IPS-18c (cell line): Measurements from ENCODE around the gene EOLA1.
A peak's percentile ranks its signal among the peaks of the same experiment; 100 is the strongest.
"Not testable (repeated sequence)": the region's sequence is repeated elsewhere in the genome, so short reads cannot be mapped to it uniquely, and the experiment has no call there.

Source experiments
- H3K4me3 ChIP-seq: 2 replicates; pipeline ENCODE4 v1.7.0; 2013; ENCODE audit warnings: low read depth, mild to moderate bottlenecking, low read length, moderate library complexity; ENCODE audit not compliant: insufficient read depth
- H3K9me3 ChIP-seq: one replicate; pipeline ENCODE4 v1.6.1; 2013; ENCODE audit warnings: mild to moderate bottlenecking, low read length, moderate library complexity; ENCODE audit not compliant: control insufficient read depth, insufficient read depth

The EOLA1 gene

GRCh38 chrX:149540621-149541520, at the start of gene EOLA1:
Gene EOLA1, plus strand, starts transcription at chrX:149541012. Its CDS starts 4,619 bp downstream, at chrX:149545631.
- Histone ChIP-seq H3K9me3 (peaks cover 6% of the 10 kb centered on the region), H3K4me3 (peak within 1 kb of the TSS; percentile 62)

GRCh38 chrX:149491812-149492211, 49.0 kb upstream of the EOLA1 start:
- H3K9me3 ChIP-seq: peaks cover 6% of the 10 kb centered on the region

GRCh38 chrX:149493567-149494562, 46.9 kb upstream of the EOLA1 start:
- no peak overlapping the region for H3K4me3 ChIP-seq

More at GRCh38 chrX:149491812-149492211, 49.0 kb upstream of the EOLA1 start:
- H3K4me3 ChIP-seq: no peak overlapping the region

GRCh38 chrX:149494844-149495565, 45.8 kb upstream of the EOLA1 start:
- Histone ChIP-seq H3K9me3 (peaks cover 10% of the 10 kb centered on the region), H3K4me3 (no peak overlapping the region)

More at GRCh38 chrX:149493567-149494562, 46.9 kb upstream of the EOLA1 start:
- peaks cover 10% of the 10 kb centered on the region for H3K9me3 ChIP-seq

GRCh38 chrX:149495573-149496071, 45.2 kb upstream of the EOLA1 start:
- H3K4me3 ChIP-seq: no peak overlapping the region
- peaks cover 10% of the 10 kb centered on the region for H3K9me3 ChIP-seq

- H3K9me3 ChIP-seq: peaks cover 10% of the 10 kb centered on the region
- H3K4me3 ChIP-seq: no peak overlapping the region; the same call in 1 of the 2 replicates
These were observed 43.8 kb upstream of the EOLA1 start for GRCh38 chrX:149497054-149497453.

GRCh38 chrX:149497626-149498025, 43.2 kb upstream of the EOLA1 start:
- no peak overlapping the region for H3K4me3 ChIP-seq
- peaks cover 10% of the 10 kb centered on the region for H3K9me3 ChIP-seq

GRCh38 chrX:149498767-149499166, 42.0 kb upstream of the EOLA1 start:
- Histone ChIP-seq H3K9me3 (peaks cover 10% of the 10 kb centered on the region), H3K4me3 (no peak overlapping the region)

- no peak overlapping the region for H3K4me3 ChIP-seq
These were observed 41.0 kb upstream of the EOLA1 start for GRCh38 chrX:149499766-149500165.

GRCh38 chrX:149502923-149503322, 37.9 kb upstream of the EOLA1 start:
- H3K9me3 ChIP-seq, H3K4me3 ChIP-seq: not testable (repeated sequence)

More at GRCh38 chrX:149499766-149500165, 41.0 kb upstream of the EOLA1 start:
- peaks cover 12% of the 10 kb centered on the region for H3K9me3 ChIP-seq

- H3K4me3 ChIP-seq: not testable (repeated sequence)
These were observed 37.4 kb upstream of the EOLA1 start for GRCh38 chrX:149503446-149503845.

GRCh38 chrX:149504226-149504914, 36.4 kb upstream of the EOLA1 start:
- peaks cover 10% of the 10 kb centered on the region for H3K9me3 ChIP-seq
- H3K4me3 ChIP-seq: peak overlapping the region; percentile 40

More at GRCh38 chrX:149503446-149503845, 37.4 kb upstream of the EOLA1 start:
- H3K9me3 ChIP-seq: peaks cover 10% of the 10 kb centered on the region

GRCh38 chrX:149504915-149505651, 35.7 kb upstream of the EOLA1 start, which contains the start of gene IDS:
Gene IDS, minus strand, starts transcription at chrX:149505306. Its CDS starts 169 bp downstream, at chrX:149505137.
- peaks cover 10% of the 10 kb centered on the region for H3K9me3 ChIP-seq

GRCh38 chrX:149505671-149506070, 35.1 kb upstream of the EOLA1 start:
- Histone ChIP-seq H3K4me3 (0 out of 2 replicates have a peak overlapping the region, but pooled peaks have one; percentile 17), H3K9me3 (peaks cover 10% of the 10 kb centered on the region)

More at GRCh38 chrX:149504915-149505651, 35.7 kb upstream of the EOLA1 start, which contains the start of gene IDS:
- peak within 1 kb of the TSS; percentile 40 for H3K4me3 ChIP-seq

GRCh38 chrX:149506349-149506748, 34.5 kb upstream of the EOLA1 start:
- H3K4me3 ChIP-seq: no peak overlapping the region
- H3K9me3 ChIP-seq: peaks cover 10% of the 10 kb centered on the region
